ENCODE results near the gene GET3. TPM values are rescaled to one million over a fixed set of nuclear protein-coding genes. Genes with fewer than 3 reads are reported as not detected.

Gene GET3
- total and polyA plus RNA-seq, 2 of the 4 experiments (the other 2 are of a cell fraction): 129 to 152 TPM

DNA sequence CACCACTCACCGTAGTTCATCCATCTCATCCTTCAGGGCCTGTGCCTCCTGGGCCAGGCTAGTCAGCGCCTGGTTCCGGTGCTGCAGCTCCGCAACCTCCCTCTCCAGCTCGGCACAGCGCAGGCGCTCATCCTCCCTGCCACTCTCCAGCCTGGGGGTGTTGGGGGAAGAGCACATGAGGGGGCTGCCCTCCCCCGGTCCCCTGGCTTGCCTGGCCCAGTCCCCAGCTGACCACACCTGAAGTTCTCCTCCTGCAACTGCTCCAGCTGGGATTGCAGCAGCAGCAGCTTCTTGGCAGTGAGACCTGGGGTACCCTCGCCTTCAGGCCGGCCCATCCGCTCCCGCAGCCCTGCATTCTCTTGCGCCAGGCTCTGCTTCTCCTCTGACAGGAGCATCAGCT, 33.6 kb downstream of the GET3 start:
- DNase-seq: no peak
- dilution Hi-C loops (cut with HindIII; ENCODE audit: low sequenced_read_pairs, unreplicated experiment): no loop called here
- Histone ChIP-seq H3K4me3 (ENCODE audit: insufficient read depth, low read depth, low read length) (no peak overlapping the region), H2AK5ac (ENCODE audit: low read depth, low read length) (no peak overlapping the region), H2BK15ac (ENCODE audit: low read depth, low read length) (no peak overlapping the region), H4K20me1 (ENCODE audit: insufficient read depth, low read length) (0 out of 2 replicates have a peak, but pooled peaks cover 2% of the 10 kb centered on the region), H4K91ac (ENCODE audit: insufficient read depth, low read depth, low read length) (no peak overlapping the region), H3K36me3 (ENCODE audit: control insufficient read depth, insufficient read depth, low read length) (no peaks in the 10 kb centered on the region; the same call in 1 of the 2 replicates), H3K56ac (ENCODE audit: extremely low read depth, insufficient read depth, low read length) (no peak overlapping the region), H4K8ac (ENCODE audit: low read depth in 2 of 2, low read length in 2 of 2) (no peak overlapping the region), H3K14ac (replicated peaks; ENCODE audit: low read depth, low read length) (no peak overlapping the region), H3K4me1 (ENCODE audit: control insufficient read depth, insufficient read depth, low read length) (0 out of 2 replicates have a peak, but pooled peaks cover 3% of the 10 kb centered on the region), H2BK120ac (ENCODE audit: low read depth, low read length) (no peak overlapping the region), H3K9me3 (ENCODE audit: control insufficient read depth, insufficient read depth, low read length) (no peaks in the 10 kb centered on the region), H3K18ac (ENCODE audit: low read depth, low read length) (no peak overlapping the region), H2AK9ac (replicated peaks; ENCODE audit: low read depth, low read length, poor library complexity) (no peak overlapping the region), H3K4ac (ENCODE audit: low read depth, low read length) (no peak overlapping the region), H2BK20ac (ENCODE audit: low read depth, low read length) (no peak overlapping the region), H3K4me2 (ENCODE audit: low read depth, low read length) (no peak overlapping the region), H4K5ac (ENCODE audit: low read depth, low read length) (no peak overlapping the region), H3K79me1 (ENCODE audit: low read depth in 1 of 2, low read length in 2 of 2) (peaks cover 0 to 6% of the 10 kb centered on the region in 2 experiments; a peak in 3 of 4 replicates), H3K27me3 (ENCODE audit: control insufficient read depth, insufficient read depth, low read length) (no peaks in the 10 kb centered on the region), H3K27ac (ENCODE audit: insufficient read depth, low read length) (no peak overlapping the region), H3K9ac (ENCODE audit: low read depth, low read length) (no peak overlapping the region), H2AFZ (replicated peaks; ENCODE audit: low read length, poor library complexity) (no peak overlapping the region), H2BK5ac (ENCODE audit: low read depth, low read length, poor library complexity, severe bottlenecking) (no peak overlapping the region), H3K23ac (ENCODE audit: low read depth, low read length) (no peak overlapping the region), H3K9me1 (ENCODE audit: insufficient read depth, low read length) (peaks cover 7% of the 10 kb centered on the region)
- no peak for ATAC-seq (ENCODE audit: low read depth)
- BruUV-seq (replicated peaks): no TSS peak
- TF ChIP-seq MAZ (IDR thresholded peaks at IDR 0.05; ENCODE audit: borderline replicate concordance, low read depth, low read length) (no peak), SMC3 (IDR thresholded peaks at IDR 0.05; ENCODE audit: low read depth, low read length) (no peak), NFE2L2 (IDR thresholded peaks at IDR 0.05; ENCODE audit: low read depth, low read length) (no peak), POLR2A (IDR thresholded peaks at IDR 0.05; ENCODE audit: low read depth, low read length) (no peak), CHD1 (IDR thresholded peaks at IDR 0.05; ENCODE audit: low read depth, low read length) (no peak), RAD21 (IDR thresholded peaks at IDR 0.05; ENCODE audit: low read length) (no peak), RCOR1 (IDR thresholded peaks at IDR 0.05; ENCODE audit: insufficient replicate concordance, low read length) (no peak), MAFK (IDR thresholded peaks at IDR 0.05; ENCODE audit: low read depth, low read length) (no peak), BHLHE40 (IDR thresholded peaks at IDR 0.05; ENCODE audit: low read depth, low read length) (no peak), CEBPB (IDR thresholded peaks at IDR 0.05; ENCODE audit: low read depth, low read length) (no peak), FOS (IDR thresholded peaks at IDR 0.05; ENCODE audit: low read depth, low read length) (no peak)
- TF ChIP-seq, protein P1, sequence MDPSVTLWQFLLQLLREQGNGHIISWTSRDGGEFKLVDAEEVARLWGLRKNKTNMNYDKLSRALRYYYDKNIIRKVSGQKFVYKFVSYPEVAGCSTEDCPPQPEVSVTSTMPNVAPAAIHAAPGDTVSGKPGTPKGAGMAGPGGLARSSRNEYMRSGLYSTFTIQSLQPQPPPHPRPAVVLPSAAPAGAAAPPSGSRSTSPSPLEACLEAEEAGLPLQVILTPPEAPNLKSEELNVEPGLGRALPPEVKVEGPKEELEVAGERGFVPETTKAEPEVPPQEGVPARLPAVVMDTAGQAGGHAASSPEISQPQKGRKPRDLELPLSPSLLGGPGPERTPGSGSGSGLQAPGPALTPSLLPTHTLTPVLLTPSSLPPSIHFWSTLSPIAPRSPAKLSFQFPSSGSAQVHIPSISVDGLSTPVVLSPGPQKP (IDR thresholded peaks at IDR 0.05; ENCODE audit: borderline replicate concordance, low read depth, low read length): no peak
- TF ChIP-seq, protein P2, sequence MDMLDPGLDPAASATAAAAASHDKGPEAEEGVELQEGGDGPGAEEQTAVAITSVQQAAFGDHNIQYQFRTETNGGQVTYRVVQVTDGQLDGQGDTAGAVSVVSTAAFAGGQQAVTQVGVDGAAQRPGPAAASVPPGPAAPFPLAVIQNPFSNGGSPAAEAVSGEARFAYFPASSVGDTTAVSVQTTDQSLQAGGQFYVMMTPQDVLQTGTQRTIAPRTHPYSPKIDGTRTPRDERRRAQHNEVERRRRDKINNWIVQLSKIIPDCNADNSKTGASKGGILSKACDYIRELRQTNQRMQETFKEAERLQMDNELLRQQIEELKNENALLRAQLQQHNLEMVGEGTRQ (IDR thresholded peaks at IDR 0.05; ENCODE audit: low read depth, low read length): no peak
- TF ChIP-seq, protein P3, sequence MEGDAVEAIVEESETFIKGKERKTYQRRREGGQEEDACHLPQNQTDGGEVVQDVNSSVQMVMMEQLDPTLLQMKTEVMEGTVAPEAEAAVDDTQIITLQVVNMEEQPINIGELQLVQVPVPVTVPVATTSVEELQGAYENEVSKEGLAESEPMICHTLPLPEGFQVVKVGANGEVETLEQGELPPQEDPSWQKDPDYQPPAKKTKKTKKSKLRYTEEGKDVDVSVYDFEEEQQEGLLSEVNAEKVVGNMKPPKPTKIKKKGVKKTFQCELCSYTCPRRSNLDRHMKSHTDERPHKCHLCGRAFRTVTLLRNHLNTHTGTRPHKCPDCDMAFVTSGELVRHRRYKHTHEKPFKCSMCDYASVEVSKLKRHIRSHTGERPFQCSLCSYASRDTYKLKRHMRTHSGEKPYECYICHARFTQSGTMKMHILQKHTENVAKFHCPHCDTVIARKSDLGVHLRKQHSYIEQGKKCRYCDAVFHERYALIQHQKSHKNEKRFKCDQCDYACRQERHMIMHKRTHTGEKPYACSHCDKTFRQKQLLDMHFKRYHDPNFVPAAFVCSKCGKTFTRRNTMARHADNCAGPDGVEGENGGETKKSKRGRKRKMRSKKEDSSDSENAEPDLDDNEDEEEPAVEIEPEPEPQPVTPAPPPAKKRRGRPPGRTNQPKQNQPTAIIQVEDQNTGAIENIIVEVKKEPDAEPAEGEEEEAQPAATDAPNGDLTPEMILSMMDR (conservative IDR thresholded peaks at IDR 0.05; ENCODE audit: low read depth, low read length): no peak
- intact Hi-C loops (cut with micrococcal nuclease): no loop called here
- WGBS, 2 experiments (ENCODE audit: extremely low coverage in 2 of 2, insufficient read length in 1 of 2): 83% methylated on average over 1 of the region's 13 CpGs; no CpG with 5 or more reads in 1 of the 2 experiments
- in situ Hi-C loops (cut with MboI; ENCODE audit: low sequenced_read_pairs): loop anchor here (5.0 kb wide), 1 partner anchor 66 kb away; the partner anchor contains the start of gene MAST1
- CTCF ChIA-PET: no interaction called here
- POLR2A ChIA-PET (ENCODE audit: unreplicated experiment): no interaction called here
